ENCODE data around the gene NAPA.
A peak's percentile ranks its signal among the peaks of the same experiment; 100 is the strongest.

The NAPA gene

GRCh38 chr19:47458672-47459071 lies 56.2 kb downstream of the NAPA start:
- DNase-seq (ENCODE audit: low read depth) = no peak

- DNase-seq (ENCODE audit: low read depth) = no peak
These were observed 58.0 kb downstream of the NAPA start for GRCh38 chr19:47456721-47457474.

- no peak for DNase-seq (ENCODE audit: low read depth)
These were observed 64.4 kb downstream of the NAPA start for GRCh38 chr19:47450478-47450877.

- DNase-seq (ENCODE audit: low read depth) = no peak
These were observed 66.5 kb downstream of the NAPA start for GRCh38 chr19:47448360-47448727.

- DNase-seq (ENCODE audit: low read depth) = peak; percentile 43
These were observed 67.1 kb downstream of the NAPA start for GRCh38 chr19:47447470-47448359.

GRCh38 chr19:47446534-47447469 lies 68.1 kb downstream of the NAPA start:
- peak; percentile 29 for DNase-seq (ENCODE audit: low read depth)

- peak; percentile 52 for DNase-seq (ENCODE audit: low read depth)
These were observed 68.9 kb downstream of the NAPA start for GRCh38 chr19:47445937-47446402.

GRCh38 chr19:47445527-47445926 lies 69.3 kb downstream of the NAPA start:
- DNase-seq (ENCODE audit: low read depth) = no peak

GRCh38 chr19:47444388-47444821 lies 70.5 kb downstream of the NAPA start:
- no peak for DNase-seq (ENCODE audit: low read depth)

GRCh38 chr19:47443331-47443730 lies 71.5 kb downstream of the NAPA start:
- DNase-seq (ENCODE audit: low read depth) = no peak

- DNase-seq (ENCODE audit: low read depth) = no peak
These were observed 76.1 kb downstream of the NAPA start for GRCh38 chr19:47438793-47439220.
